HCT116 (cell line): ENCODE data around the gene CLIC5. TPM values are rescaled to one million over a fixed set of nuclear protein-coding genes. Genes with fewer than 3 reads are reported as not detected.

Experiments used
- ATAC-seq: fragments of 200-7000 bp; cut with Tn5 transposase; 2 replicates; pipeline ENCODE4 v1.9.1; 2020; ENCODE audit warnings: mild to moderate bottlenecking, moderate library complexity
- BruUV-seq: library from RNA; stranded (reverse); fragments of 400-500 nt; replicated peaks from 2 replicates; lab custom pipeline; 2021; lab: Mats Ljungman, UMichigan
- CTCF ChIA-PET: fragments of 300-600 bp; sonication (Branson Sonifier 250); formaldehyde crosslinking; loops from one replicate; lab custom pipeline; 2021; ENCODE audit warnings: antibody characterized with exemption; lab: Charles Lee
- POLR2A ChIA-PET: fragments of 300-600, 350-600 bp; sonication (Branson Sonifier 250); formaldehyde crosslinking; loops from one replicate; lab custom pipeline; 2021; ENCODE audit warnings: antibody characterized with exemption; lab: Charles Lee
- RAD21 ChIA-PET, 2 experiments: fragments of 300-600 bp; sonication (Branson Sonifier 250); formaldehyde crosslinking; loops; one replicate each; lab custom pipeline; 2023; ENCODE audit warnings: low total read pairs in 2 of 2; ENCODE audit not compliant: uncharacterized antibody in 2 of 2, unreplicated experiment in 2 of 2, low non-redundant PET in 1 of 2; lab: Charles Lee
- DNase-seq: peaks from one replicate; pipeline ENCODE4 v3.0.0-alpha.2; 2010; ENCODE audit warnings: low read depth, low spot score
- H2AFZ ChIP-seq: fragments of 200-600 bp; shearing (Covaris generic), sonication (generic); 2 replicates; pipeline ENCODE4 v1.6.1; 2017; ENCODE audit warnings: low read depth, mixed run types, mixed read lengths, antibody characterized with exemption, low read length; ENCODE audit not compliant: poor library complexity, severe bottlenecking
- H3K27ac ChIP-seq: 2 replicates; pipeline ENCODE4 v1.5.1; 2012; ENCODE audit warnings: low read depth, low read length
- H3K27me3 ChIP-seq: fragments of 200-600 bp; sonication (generic); 2 replicates; pipeline ENCODE4 v1.6.1; 2016; ENCODE audit warnings: mixed run types, low read length, mixed read lengths; ENCODE audit not compliant: insufficient read depth
- H3K36me3 ChIP-seq, 2 experiments: fragments of 200-500 bp in 1 of 2; fragments of 200-600 bp in 1 of 2; sonication (Bioruptor generic) in 1 of 2; sonication (generic) in 1 of 2; 2 replicates each; pipeline versions ENCODE4 v1.5.1 to v1.6.1; 2014 to 2016; ENCODE audit warnings: low read length in 2 of 2, inconsistent platforms in 1 of 2, mixed read lengths in 1 of 2, mixed run types in 1 of 2; ENCODE audit not compliant: insufficient read depth in 2 of 2, control insufficient read depth in 1 of 2
- H3K4me1 ChIP-seq, 2 experiments: fragments of 200-600 bp in 1 of 2; sonication (generic) in 1 of 2; 2 replicates each; pipeline versions ENCODE4 v1.5.1 to v1.6.1; 2012 to 2017; ENCODE audit warnings: low read length in 2 of 2, inconsistent platforms in 1 of 2, mild to moderate bottlenecking in 1 of 2, mixed read lengths in 1 of 2, mixed run types in 1 of 2, moderate library complexity in 1 of 2; ENCODE audit not compliant: insufficient read depth in 2 of 2, control insufficient read depth in 1 of 2
- H3K4me2 ChIP-seq: fragments of 200-600 bp; sonication (generic); 2 replicates; pipeline ENCODE4 v1.6.1; 2017; ENCODE audit warnings: mixed run types, low read length, mixed read lengths
- H3K4me3 ChIP-seq, 2 experiments: fragments of 200-600 bp in 1 of 2; sonication (generic) in 1 of 2; replicated peaks in 1 of 2; 2 replicates each; pipeline ENCODE4 v1.5.1; 2011 to 2016; ENCODE audit warnings: low read length in 2 of 2, control low read depth in 1 of 2, low read depth in 1 of 2, mild to moderate bottlenecking in 1 of 2, mixed read lengths in 1 of 2, mixed run types in 1 of 2
- H3K79me2 ChIP-seq: fragments of 200-600 bp; sonication (generic); 2 replicates; pipeline ENCODE4 v1.6.1; 2017; ENCODE audit warnings: mild to moderate bottlenecking, mixed run types, low read length, moderate library complexity, mixed read lengths; ENCODE audit not compliant: insufficient read depth
- H3K9ac ChIP-seq: fragments of 200-600 bp; sonication (generic); 2 replicates; pipeline ENCODE4 v1.6.1; 2016; ENCODE audit warnings: low read length, mixed read lengths
- H3K9me2 ChIP-seq: fragments of 200-600 bp; sonication (generic), shearing (Covaris generic); 2 replicates; pipeline ENCODE4 v1.6.1; 2017; ENCODE audit warnings: mixed run types, mild to moderate bottlenecking, moderate library complexity; ENCODE audit not compliant: insufficient read depth
- H3K9me3 ChIP-seq, 2 experiments: fragments of 200-500 bp in 1 of 2; fragments of 200-600 bp in 1 of 2; sonication (Bioruptor generic) in 1 of 2; sonication (generic) in 1 of 2; 2 replicates each; pipeline ENCODE4 v1.6.1; 2014 to 2017; ENCODE audit warnings: low read length in 2 of 2, mixed read lengths in 2 of 2, inconsistent platforms in 1 of 2, low read depth in 1 of 2, mild to moderate bottlenecking in 1 of 2, mixed run types in 1 of 2, moderate library complexity in 1 of 2; ENCODE audit not compliant: control insufficient read depth in 1 of 2, insufficient read depth in 1 of 2
- H4K20me1 ChIP-seq: fragments of 200-600 bp; sonication (generic), shearing (Covaris generic); 2 replicates; pipeline ENCODE4 v1.6.1; 2017; ENCODE audit warnings: mixed run types, mild to moderate bottlenecking, moderate library complexity; ENCODE audit not compliant: insufficient read depth
- CEBPB ChIP-seq: IDR thresholded peaks from 2 replicates; pipeline ENCODE4 v1.6.1; 2012; ENCODE audit warnings: low read depth
- EGR1 ChIP-seq: IDR thresholded peaks from 2 replicates; pipeline ENCODE4 v1.6.1; 2012; ENCODE audit warnings: low read depth
- EZH2phosphoT487 ChIP-seq: fragments of 200-600 bp; IDR thresholded peaks from 2 replicates; pipeline ENCODE4 v1.6.1; 2018; ENCODE audit warnings: antibody characterized with exemption, borderline replicate concordance
- FOSL1 ChIP-seq: IDR thresholded peaks from 2 replicates; pipeline ENCODE4 v1.6.1; 2012; ENCODE audit warnings: low read depth
- JUND ChIP-seq: IDR thresholded peaks from 2 replicates; pipeline ENCODE4 v1.6.1; 2012
- POLR2AphosphoS5 ChIP-seq: IDR thresholded peaks from 2 replicates; pipeline ENCODE4 v1.6.1; 2011; ENCODE audit warnings: mild to moderate bottlenecking, low read depth, low read length, moderate library complexity
- REST ChIP-seq: IDR thresholded peaks from 2 replicates; pipeline ENCODE4 v1.6.1; 2012; ENCODE audit warnings: low read depth
- SP1 ChIP-seq: IDR thresholded peaks from 2 replicates; pipeline ENCODE4 v1.6.1; 2012; ENCODE audit warnings: low read depth
- YY1 ChIP-seq: IDR thresholded peaks from 2 replicates; pipeline ENCODE4 v1.6.1; 2011; ENCODE audit warnings: low read length, low read depth, moderate library complexity, mild to moderate bottlenecking; ENCODE audit not compliant: insufficient replicate concordance; ENCODE audit errors: extremely low read depth
- ZFX ChIP-seq: fragments of 450-650 bp; IDR thresholded peaks from 2 replicates; pipeline ENCODE4 v1.6.1; 2017
- ZNF274 ChIP-seq: fragments of 200-500 bp; sonication (Bioruptor generic); IDR thresholded peaks from 2 replicates; pipeline ENCODE4 v1.6.1; 2014; ENCODE audit warnings: mild to moderate bottlenecking, low read depth, low read length, inconsistent platforms
- intact Hi-C: fragments of 100-400 bp; cut with micrococcal nuclease; formaldehyde crosslinking; loops from 2 replicates; pipeline ENCODE4 v1.10.0; 2022
- total RNA-seq: library from RNA; stranded (reverse); gene quantifications from one replicate; pipeline ENCODE4 v1.2.1, GENCODE V29; 2021; ENCODE audit not compliant: unreplicated experiment
- TF ChIP-seq, protein P1 (sequence below), 3 experiments: fragments of 200-600 bp in 1 of 3; sonication (generic) in 1 of 3; IDR thresholded peaks in 2 of 3; conservative IDR thresholded peaks in 1 of 3; 2 replicates each; pipeline ENCODE4 v1.5.1; 2012 to 2017; ENCODE audit warnings: low read depth in 2 of 3, low read length in 2 of 3, antibody characterized with exemption in 1 of 3, borderline replicate concordance in 1 of 3, control low read depth in 1 of 3, mild to moderate bottlenecking in 1 of 3, mixed read lengths in 1 of 3, mixed run types in 1 of 3, moderate library complexity in 1 of 3; ENCODE audit not compliant: insufficient read depth in 1 of 3
- TF ChIP-seq, protein P2 (sequence below): IDR thresholded peaks from 2 replicates; pipeline ENCODE4 v1.6.1; 2012

The CLIC5 gene
- total RNA-seq, 1 experiment from 2014 or later, result 0.20 TPM

DNA sequence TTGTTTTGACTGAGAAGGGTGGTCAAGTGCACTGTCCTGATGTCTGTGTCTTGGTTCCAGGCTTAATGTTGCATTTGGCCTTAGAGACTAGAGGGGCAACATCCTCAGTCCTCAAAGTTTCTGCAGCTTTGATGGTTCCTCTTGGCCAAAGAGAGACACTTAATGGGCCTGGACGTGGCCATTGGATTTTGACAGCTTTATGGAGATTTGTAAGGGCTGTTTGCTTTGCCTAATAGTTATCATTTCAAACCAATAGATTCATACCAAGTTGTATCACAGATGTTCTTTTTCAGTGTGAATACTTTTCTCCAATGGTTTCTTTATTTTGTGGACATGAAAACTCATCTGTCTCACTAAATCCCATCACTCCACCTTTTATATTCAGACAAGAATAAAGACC, 45.8 kb upstream of the CLIC5 start:
- ChIA-PET RAD21 (no interaction called here), POLR2A (no interaction called here), CTCF (interaction anchor here (1.5 kb wide), 1 partner anchor 29 kb away, joined by 4 read pairs; no protein-coding TSS in a partner anchor)
- Histone ChIP-seq H2AFZ (no peak overlapping the region), H3K9me2 (no peaks in the 10 kb centered on the region), H3K27ac (no peak overlapping the region), H3K4me1 (no peaks in the 10 kb centered on the region), H3K9me3 (no peaks in the 10 kb centered on the region), H3K27me3 (no peaks in the 10 kb centered on the region), H4K20me1 (no peaks in the 10 kb centered on the region), H3K4me3 (no peak overlapping the region), H3K36me3 (no peaks in the 10 kb centered on the region), H3K4me2 (no peak overlapping the region), H3K9ac (no peak overlapping the region), H3K79me2 (no peaks in the 10 kb centered on the region)
- DNase-seq, result no peak
- TF ChIP-seq EGR1 (no peak), SP1 (no peak), ZFX (no peak), ZNF274 (no peak), JUND (no peak), YY1 (no peak), EZH2phosphoT487 (no peak), POLR2AphosphoS5 (no peak)
- TF ChIP-seq, protein P1, sequence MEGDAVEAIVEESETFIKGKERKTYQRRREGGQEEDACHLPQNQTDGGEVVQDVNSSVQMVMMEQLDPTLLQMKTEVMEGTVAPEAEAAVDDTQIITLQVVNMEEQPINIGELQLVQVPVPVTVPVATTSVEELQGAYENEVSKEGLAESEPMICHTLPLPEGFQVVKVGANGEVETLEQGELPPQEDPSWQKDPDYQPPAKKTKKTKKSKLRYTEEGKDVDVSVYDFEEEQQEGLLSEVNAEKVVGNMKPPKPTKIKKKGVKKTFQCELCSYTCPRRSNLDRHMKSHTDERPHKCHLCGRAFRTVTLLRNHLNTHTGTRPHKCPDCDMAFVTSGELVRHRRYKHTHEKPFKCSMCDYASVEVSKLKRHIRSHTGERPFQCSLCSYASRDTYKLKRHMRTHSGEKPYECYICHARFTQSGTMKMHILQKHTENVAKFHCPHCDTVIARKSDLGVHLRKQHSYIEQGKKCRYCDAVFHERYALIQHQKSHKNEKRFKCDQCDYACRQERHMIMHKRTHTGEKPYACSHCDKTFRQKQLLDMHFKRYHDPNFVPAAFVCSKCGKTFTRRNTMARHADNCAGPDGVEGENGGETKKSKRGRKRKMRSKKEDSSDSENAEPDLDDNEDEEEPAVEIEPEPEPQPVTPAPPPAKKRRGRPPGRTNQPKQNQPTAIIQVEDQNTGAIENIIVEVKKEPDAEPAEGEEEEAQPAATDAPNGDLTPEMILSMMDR (IDR thresholded peaks at IDR 0.05 in 2 of 3, conservative IDR thresholded peaks at IDR 0.05 in 1 of 3; ENCODE audit: borderline replicate concordance in 1 of 3, insufficient read depth in 1 of 3, low read depth in 2 of 3, low read length in 2 of 3), result no peak
- intact Hi-C loops, result no loop called here
- no TSS peak for BruUV-seq
- ATAC-seq, result no peak

GRCh38 chr6:46059608-46060007, 43.9 kb upstream of the CLIC5 start:
- Histone ChIP-seq H3K9me2 (no peaks in the 10 kb centered on the region), H3K4me3 (no peak overlapping the region), H3K9me3 (no peaks in the 10 kb centered on the region), H3K36me3 (no peaks in the 10 kb centered on the region), H3K4me2 (no peak overlapping the region), H4K20me1 (no peaks in the 10 kb centered on the region), H3K27ac (no peak overlapping the region), H3K4me1 (no peaks in the 10 kb centered on the region)
- DNase-seq, result no peak
- ChIA-PET RAD21 (no interaction called here), CTCF (no interaction called here)
- intact Hi-C loops, result no loop called here
- no peak for ATAC-seq
- TF ChIP-seq FOSL1, result no peak
- no peak for TF ChIP-seq ZNF274
- TF ChIP-seq YY1, result no peak
- TF ChIP-seq REST, result no peak
- TF ChIP-seq, protein P2, sequence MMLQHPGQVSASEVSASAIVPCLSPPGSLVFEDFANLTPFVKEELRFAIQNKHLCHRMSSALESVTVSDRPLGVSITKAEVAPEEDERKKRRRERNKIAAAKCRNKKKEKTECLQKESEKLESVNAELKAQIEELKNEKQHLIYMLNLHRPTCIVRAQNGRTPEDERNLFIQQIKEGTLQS, result no peak
- TF ChIP-seq CEBPB, result no peak
- no peak for TF ChIP-seq EZH2phosphoT487
- TF ChIP-seq ZFX, result no peak
- TF ChIP-seq, all 23 proteins: peak for 0
- POLR2A ChIA-PET, result no interaction called here
- Histone ChIP-seq H3K27me3 (no peaks in the 10 kb centered on the region), H2AFZ (no peak overlapping the region), H3K79me2 (no peaks in the 10 kb centered on the region), H3K9ac (no peak overlapping the region)
- BruUV-seq, result no TSS peak
